GM06990 (cell line): Measurements from ENCODE around the gene INSM1.

ENCODE experiments used
- DNase-seq: peaks from one replicate; pipeline ENCODE4 v3.0.0-alpha.2; 2011; ENCODE audit not compliant: insufficient read length; ENCODE audit errors: extremely low read depth
- H3K27me3 ChIP-seq: replicated peaks from 2 replicates; pipeline ENCODE4 v1.6.0; 2011; ENCODE audit warnings: low read length; ENCODE audit not compliant: control insufficient read depth, insufficient read depth
- H3K36me3 ChIP-seq: 2 replicates; pipeline ENCODE4 v1.5.1; 2011; ENCODE audit warnings: low read length; ENCODE audit not compliant: control insufficient read depth, insufficient read depth
- H3K4me3 ChIP-seq: replicated peaks from 2 replicates; pipeline ENCODE4 v1.5.1; 2011; ENCODE audit warnings: low read depth, mild to moderate bottlenecking, control low read depth, low read length
- TF ChIP-seq, protein P1 (sequence below): IDR thresholded peaks from 2 replicates; pipeline ENCODE4 v1.5.1; 2011; ENCODE audit warnings: low read length, control low read depth, mild to moderate bottlenecking, inconsistent platforms; ENCODE audit not compliant: insufficient read depth, poor library complexity, severe bottlenecking

INSM1 gene

GRCh38 chr20:20327746-20328145 lies 40.2 kb upstream of the INSM1 start:
- no peak for DNase-seq
- Histone ChIP-seq H3K36me3 (no peaks in the 10 kb centered on the region), H3K27me3 (no peaks in the 10 kb centered on the region), H3K4me3 (no peak overlapping the region)
- TF ChIP-seq, protein P1, sequence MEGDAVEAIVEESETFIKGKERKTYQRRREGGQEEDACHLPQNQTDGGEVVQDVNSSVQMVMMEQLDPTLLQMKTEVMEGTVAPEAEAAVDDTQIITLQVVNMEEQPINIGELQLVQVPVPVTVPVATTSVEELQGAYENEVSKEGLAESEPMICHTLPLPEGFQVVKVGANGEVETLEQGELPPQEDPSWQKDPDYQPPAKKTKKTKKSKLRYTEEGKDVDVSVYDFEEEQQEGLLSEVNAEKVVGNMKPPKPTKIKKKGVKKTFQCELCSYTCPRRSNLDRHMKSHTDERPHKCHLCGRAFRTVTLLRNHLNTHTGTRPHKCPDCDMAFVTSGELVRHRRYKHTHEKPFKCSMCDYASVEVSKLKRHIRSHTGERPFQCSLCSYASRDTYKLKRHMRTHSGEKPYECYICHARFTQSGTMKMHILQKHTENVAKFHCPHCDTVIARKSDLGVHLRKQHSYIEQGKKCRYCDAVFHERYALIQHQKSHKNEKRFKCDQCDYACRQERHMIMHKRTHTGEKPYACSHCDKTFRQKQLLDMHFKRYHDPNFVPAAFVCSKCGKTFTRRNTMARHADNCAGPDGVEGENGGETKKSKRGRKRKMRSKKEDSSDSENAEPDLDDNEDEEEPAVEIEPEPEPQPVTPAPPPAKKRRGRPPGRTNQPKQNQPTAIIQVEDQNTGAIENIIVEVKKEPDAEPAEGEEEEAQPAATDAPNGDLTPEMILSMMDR: no peak

DNA sequence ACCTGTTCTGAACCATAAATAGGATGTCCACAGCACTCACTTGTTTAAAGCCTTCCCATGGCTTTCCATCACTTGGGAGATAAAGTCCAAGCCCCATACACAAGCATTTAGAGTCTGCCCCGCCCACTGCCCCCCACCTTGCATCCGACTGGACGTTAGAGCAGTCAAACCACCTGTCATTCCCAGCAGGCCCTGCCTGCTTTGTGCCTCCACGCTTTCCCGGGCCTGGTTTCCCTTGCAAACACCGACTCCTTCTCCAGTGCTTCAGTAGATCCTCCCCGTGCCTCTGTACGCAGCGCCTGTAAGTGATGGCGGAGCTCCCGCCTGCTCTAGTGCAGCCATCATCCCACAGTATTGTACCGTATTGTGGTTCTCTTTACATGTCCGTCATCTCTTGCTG lies 38.3 kb upstream of the INSM1 start:
- Histone ChIP-seq H3K36me3 (no peaks in the 10 kb centered on the region), H3K4me3 (no peak overlapping the region), H3K27me3 (no peaks in the 10 kb centered on the region)
- TF ChIP-seq, protein P1: no peak
- no peak for DNase-seq

DNA sequence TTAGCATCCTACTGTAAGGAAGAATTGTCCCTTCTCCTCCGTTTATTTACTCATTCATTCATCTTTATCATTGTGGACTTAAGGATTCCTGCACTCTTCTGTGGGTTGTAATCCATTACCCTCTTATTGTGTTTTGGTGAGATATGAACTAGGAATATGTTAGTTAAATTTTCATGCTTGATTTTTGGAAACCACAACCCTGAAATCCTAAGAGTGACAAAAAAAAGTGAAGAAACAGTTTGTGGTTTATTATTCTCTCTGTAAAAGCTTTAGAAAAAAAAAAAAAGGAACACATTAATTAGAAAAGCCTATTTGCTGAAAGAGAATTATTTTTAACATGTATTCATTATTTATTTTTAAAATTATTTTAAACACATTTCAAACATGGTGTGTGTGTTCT lies 36.7 kb upstream of the INSM1 start:
- Histone ChIP-seq H3K4me3 (no peak overlapping the region), H3K27me3 (no peaks in the 10 kb centered on the region), H3K36me3 (no peaks in the 10 kb centered on the region)
- TF ChIP-seq, protein P1: no peak
- no peak for DNase-seq

- no peak for DNase-seq
Measured at GRCh38 chr20:20331817-20332216, 36.1 kb upstream of the INSM1 start.

DNA sequence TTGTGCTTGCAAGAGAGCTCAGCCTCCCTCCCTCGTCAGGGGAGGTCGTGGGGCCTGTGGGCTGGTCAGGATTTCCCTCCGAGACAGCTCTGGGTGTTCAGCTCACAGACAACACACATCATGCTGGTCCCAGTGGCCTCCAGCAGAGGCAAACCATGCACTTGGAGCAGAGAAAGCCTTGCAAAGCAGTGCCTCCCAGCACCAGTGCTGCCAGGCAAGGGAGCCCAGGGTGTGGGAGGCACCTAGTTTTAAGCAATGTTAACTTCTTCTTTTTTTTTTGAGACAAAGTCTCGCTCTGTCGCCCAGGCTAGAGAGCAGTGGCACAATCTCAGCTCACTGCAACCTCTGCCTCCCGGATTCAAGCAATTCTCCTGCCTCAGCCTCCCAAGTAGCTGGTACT lies 34.0 kb upstream of the INSM1 start:
- H3K27me3 ChIP-seq: no peaks in the 10 kb centered on the region
- no peaks in the 10 kb centered on the region for H3K36me3 ChIP-seq
- TF ChIP-seq, protein P1: no peak
- H3K4me3 ChIP-seq: no peak overlapping the region
- peak; percentile 28 for DNase-seq

More at GRCh38 chr20:20331817-20332216, 36.1 kb upstream of the INSM1 start:
- no peaks in the 10 kb centered on the region for H3K36me3 ChIP-seq
- no peaks in the 10 kb centered on the region for H3K27me3 ChIP-seq
- TF ChIP-seq, protein P1: no peak
- no peak overlapping the region for H3K4me3 ChIP-seq

DNA sequence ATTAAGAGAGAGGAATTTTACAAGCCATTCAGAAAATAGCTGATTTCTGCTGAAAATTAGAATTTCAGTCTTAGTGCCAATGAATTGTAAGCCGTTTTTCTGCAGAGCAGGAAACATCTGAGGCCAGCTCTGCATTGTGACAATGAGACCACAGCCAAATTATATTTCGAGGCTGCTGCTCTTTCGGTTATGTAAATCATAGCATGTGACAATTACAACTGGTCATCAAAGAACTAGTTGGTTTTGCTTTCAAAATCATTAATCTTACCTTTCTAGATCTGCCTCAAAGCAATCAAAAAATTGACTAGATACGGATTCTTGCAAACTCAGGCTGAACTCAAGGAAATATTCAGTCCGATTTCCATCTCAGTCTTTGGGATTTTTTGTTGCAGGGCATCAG lies 33.4 kb upstream of the INSM1 start:
- TF ChIP-seq, protein P1: no peak
- peak; percentile 33 for DNase-seq
- peak overlapping the region; percentile 23 for H3K4me3 ChIP-seq
- H3K27me3 ChIP-seq: no peaks in the 10 kb centered on the region
- H3K36me3 ChIP-seq: no peaks in the 10 kb centered on the region
